Effector CD8-positive, alpha-beta T cell (primary cell): ENCODE results near the gene TMEM245.

Experiments
- DNase-seq: peaks from one replicate; lab custom pipeline; 2025; lab: John Stamatoyannopoulos, UW

The TMEM245 gene

GRCh38 chr9:109101810-109102209, 17.9 kb downstream of the TMEM245 start:
- no peak for DNase-seq

DNA sequence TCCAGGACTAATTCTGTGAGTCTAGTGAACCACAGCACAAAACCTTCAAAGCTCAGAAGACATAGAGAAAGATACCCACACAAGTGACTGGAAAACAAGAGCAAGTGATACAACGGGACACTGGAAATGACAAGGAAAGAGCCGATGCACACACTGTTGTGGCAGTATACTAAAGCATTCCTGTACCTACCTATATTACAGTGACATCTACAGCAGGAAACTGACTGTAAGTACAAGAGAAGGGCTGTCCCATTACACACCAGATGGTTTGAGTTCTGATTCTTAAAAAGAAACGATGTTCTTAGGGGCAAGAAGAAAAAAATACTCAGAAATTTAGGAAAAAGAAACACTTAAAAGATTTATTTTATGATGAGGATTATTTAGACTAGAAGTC, 18.5 kb downstream of the TMEM245 start:
- no peak for DNase-seq

GRCh38 chr9:109100543-109101201, 19.1 kb downstream of the TMEM245 start:
- no peak for DNase-seq

GRCh38 chr9:109098960-109099308, 20.8 kb downstream of the TMEM245 start:
- no peak for DNase-seq

- DNase-seq = no peak
Observed at GRCh38 chr9:109098171-109098959, 21.4 kb downstream of the TMEM245 start.

DNA sequence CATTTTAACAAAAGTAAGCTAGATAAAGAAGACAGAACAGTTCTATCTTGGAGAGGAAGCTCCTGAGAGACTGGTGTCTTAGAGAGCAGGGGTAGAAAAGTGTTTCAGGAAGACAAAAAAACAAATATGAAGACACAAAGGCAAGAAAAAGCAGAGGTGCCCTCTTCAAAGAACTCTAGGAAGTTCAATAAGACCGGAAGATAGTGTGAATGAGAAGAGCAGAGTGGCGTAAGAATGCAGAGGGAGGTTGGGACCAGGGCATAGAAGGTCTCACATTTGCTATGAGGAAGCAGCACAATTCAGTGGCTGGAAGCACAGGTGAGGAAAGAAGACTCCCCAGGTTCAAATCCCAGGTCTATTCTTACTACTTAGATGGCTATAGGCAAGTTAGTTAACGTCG, 22.6 kb downstream of the TMEM245 start:
- DNase-seq = no peak

GRCh38 chr9:109095321-109095720, 24.4 kb downstream of the TMEM245 start:
- DNase-seq = no peak

GRCh38 chr9:109094268-109094667, 25.5 kb downstream of the TMEM245 start:
- no peak for DNase-seq

GRCh38 chr9:109092587-109092986, 27.2 kb downstream of the TMEM245 start:
- no peak for DNase-seq

- DNase-seq = no peak
Observed at GRCh38 chr9:109092051-109092580, 27.6 kb downstream of the TMEM245 start.

DNA sequence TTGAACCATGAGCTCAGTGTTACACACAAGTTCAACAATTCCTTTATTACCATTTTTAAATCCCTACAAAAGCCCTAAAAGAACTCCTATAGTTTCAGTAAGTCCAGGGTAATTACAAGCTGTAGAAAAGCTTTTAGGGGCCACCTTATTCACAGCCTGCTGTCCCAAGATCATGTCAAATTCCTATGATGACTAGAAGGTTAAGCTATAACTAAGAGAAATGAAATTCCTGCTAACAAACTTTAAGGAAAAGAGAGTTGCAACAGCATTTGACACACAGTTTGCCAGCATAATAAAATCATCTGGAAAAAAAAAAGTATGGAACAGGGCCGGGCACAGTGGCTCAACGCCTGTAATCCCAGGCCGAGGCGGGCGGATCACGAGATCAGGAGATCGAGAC, 31.5 kb downstream of the TMEM245 start:
- no peak for DNase-seq

DNA sequence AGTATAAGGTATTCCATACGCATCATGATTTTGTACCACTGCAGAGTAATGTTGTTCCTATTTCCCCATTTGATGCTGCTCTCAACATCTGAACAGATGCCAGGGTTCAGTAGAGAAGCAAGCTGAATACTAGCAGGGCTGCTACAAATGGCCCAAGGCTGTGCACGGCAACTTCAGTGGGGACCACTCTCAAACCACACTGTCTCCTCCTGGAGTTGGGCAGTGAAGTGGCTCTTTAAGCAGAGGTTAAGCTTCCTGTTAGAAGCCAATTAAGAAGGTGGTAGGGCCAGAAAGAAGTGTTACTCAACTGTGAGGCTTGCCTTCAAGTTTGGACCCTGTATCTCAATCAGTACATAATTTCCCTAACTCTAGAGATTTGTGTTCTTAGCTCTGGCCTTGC, 32.0 kb downstream of the TMEM245 start:
- no peak for DNase-seq

- no peak for DNase-seq
Observed at GRCh38 chr9:109086221-109086620, 33.5 kb downstream of the TMEM245 start.

- no peak for DNase-seq
Observed at GRCh38 chr9:109085510-109085909, 34.2 kb downstream of the TMEM245 start.

DNA sequence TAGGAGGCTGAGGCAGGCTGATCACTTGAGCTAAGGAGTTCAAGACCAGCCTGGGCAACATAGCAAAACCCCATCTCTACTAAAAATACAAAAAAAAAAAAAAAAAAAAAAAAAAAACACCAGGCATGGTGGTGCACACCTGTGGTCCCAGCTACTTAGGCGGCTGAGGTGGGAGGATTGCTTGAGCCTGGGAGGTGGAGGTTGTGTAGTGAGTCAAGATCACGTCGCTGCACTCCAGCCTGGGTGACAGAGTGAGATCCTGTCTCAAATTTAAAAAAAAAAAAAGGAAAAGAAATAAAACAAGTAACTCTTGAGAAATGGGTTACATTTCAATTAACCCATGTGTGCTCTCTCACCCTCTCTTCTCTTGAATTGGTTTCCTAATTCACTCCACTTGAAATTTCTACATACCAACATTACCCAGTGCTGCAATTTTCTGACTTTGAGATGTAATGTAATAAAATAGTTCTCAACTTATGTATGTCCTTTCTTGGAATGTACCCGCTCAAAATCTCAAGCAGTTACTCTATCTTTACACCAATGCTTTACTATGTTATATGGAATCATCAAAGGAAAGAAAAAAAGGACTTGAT, 35.8 kb downstream of the TMEM245 start:
- DNase-seq = no peak

DNA sequence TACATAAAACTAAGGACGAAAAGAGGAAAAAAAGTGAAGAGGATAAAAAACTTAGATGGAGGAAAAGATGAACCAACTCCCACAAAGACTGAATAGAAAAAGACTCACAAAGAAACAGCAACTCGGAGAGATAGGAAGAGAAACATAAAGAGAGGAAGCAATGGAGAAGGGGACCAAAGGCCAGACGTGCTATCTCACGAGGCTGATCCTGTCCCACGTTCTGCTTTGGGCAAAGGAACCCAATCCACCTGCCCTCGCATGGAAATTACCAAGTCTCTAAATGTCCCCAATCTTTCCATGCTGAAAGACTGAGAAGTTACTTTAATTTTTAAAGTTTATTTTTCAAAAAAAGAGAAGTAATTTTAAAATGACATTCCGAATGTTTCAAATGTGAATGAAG, 36.6 kb downstream of the TMEM245 start:
- DNase-seq = no peak

GRCh38 chr9:109082091-109082620, 37.6 kb downstream of the TMEM245 start:
- no peak for DNase-seq

DNA sequence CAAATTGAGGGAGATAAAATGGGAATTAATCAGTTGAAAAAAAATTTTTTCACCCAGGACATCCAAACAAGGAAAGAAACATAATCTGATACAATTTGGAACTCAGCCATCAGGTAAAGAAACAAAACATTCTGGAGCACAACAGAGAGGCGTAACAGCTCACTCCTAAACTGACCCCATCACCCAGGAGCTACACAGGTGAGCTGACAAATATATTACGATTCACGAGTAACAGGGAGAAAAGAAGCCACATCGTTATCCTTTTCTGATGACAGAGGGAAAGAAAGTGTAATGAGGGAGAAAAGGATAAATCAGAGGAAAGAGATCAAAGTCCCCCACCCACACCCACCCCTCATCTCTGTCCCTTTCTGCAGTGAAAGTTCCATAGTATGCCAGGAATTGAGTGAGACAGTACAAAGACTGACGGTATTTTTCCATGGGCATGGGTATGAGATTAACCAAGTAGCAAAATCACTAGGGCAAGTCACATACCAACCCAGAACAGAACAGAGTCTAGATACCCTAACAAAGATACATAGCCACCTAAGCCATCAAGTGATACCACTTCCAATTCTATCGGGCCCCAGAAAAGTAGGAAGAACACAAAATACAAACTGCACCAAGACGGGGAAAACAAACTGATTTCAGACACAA, 45.4 kb downstream of the TMEM245 start:
- DNase-seq = no peak

DNA sequence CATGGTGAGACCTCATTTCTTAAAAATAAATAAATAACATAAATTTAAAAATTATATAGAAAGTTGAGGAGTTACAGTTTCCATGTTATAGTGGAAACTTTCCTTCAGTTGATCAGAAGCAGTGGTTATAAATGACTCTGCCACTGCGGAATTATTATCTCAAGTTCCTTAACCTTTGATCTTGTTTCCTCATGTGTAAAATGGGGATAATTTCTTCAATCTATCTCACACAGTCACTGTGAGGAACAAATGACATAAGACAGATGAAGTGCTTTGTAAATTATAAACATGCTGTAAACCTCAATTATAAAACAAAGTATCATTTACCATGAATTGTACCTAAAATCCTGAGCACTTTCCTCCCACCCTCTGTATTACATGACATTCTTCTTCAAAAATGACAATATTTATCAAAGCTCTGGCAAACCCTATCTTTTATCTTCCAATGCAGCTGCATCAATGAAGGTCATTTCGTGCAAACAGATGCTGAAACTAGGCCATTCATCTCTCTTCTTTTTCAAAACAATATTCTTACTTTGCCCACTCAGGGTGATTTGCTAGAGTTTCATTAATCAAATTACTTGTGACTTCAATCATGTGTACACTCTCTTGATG, 46.8 kb downstream of the TMEM245 start:
- DNase-seq = no peak

DNA sequence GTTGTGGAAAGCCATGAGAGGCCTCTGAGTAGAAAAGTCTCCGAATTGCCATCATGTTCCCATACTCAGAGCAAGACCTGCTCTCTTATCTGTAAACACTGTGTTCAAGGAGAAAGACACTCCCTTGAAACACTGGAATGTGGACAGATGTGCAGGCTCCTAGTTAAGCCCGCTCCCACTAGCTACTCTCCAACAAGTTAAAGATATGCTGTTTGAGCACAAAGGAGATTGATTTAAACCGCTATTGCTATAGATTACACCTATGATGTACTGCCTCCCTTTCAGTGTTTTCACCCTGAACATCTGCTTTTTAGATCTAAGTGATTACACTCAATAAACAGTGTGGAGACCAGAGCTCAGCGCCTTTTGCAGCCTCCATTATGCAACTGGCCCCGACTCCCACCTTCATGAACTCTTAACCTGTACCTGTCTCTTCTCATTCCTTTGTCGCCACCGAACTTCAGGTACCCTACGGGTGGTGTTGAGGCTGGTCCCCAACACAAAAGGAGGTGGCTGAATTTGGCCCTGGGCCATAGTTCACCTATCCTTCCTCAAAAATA, 47.5 kb downstream of the TMEM245 start:
- no peak for DNase-seq

GRCh38 chr9:109068764-109069163, 51.0 kb downstream of the TMEM245 start:
- no peak for DNase-seq
